BLaER1 (cell line): ENCODE data around the gene STPG4.

Experiments used
- H3K27ac ChIP-seq: shearing (Covaris generic); formaldehyde crosslinking; 2 replicates; pipeline ENCODE4 v1.8.1; 2022
- H3K27me3 ChIP-seq: shearing (Covaris generic); formaldehyde crosslinking; 2 replicates; pipeline ENCODE4 v1.8.1; 2022
- H3K36me3 ChIP-seq: shearing (Covaris generic); formaldehyde crosslinking; 2 replicates; pipeline ENCODE4 v1.8.1; 2022
- H3K4me1 ChIP-seq: shearing (Covaris generic); formaldehyde crosslinking; 2 replicates; pipeline ENCODE4 v1.8.1; 2022
- H3K4me2 ChIP-seq: shearing (Covaris generic); formaldehyde crosslinking; 2 replicates; pipeline ENCODE4 v1.8.1; 2022
- H3K4me3 ChIP-seq: shearing (Covaris generic); formaldehyde crosslinking; 2 replicates; pipeline ENCODE4 v1.8.1; 2022
- H3K9ac ChIP-seq: shearing (Covaris generic); formaldehyde crosslinking; 2 replicates; pipeline ENCODE4 v1.8.1; 2022
- H3K9me3 ChIP-seq: shearing (Covaris generic); formaldehyde crosslinking; 2 replicates; pipeline ENCODE4 v1.8.1; 2022
- H4K20me1 ChIP-seq: shearing (Covaris generic); formaldehyde crosslinking; 2 replicates; pipeline ENCODE4 v1.8.1; 2022
- Cebpa-rat ChIP-seq: shearing (Covaris generic); IDR thresholded peaks from 2 replicates; pipeline ENCODE4 v1.8.1; 2022

Gene STPG4

DNA sequence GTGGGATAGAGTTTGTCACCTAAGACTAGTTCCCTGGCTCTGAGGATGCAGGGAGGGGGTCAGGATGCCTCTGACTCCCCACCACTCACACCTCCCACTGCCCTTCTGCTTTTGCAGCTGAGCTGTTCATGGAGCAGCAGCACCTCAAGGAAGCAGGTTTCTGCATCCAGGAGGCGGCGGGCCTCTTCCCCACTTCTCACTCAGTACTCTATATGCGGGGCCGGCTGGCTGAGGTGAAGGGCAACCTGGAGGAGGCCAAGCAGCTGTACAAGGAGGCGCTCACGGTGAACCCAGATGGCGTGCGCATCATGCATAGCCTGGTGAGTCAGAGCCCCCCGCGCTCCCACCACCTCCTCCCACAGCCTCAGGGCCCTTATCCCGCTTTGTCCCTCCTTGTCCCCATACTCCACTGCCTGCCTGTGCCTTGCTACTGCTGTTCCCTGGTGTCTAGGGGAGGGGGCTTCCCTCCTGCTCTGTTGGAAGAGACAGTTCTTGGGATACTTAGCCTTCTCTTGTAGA lies 94.4 kb downstream of the STPG4 start:
- Histone ChIP-seq H3K4me3 (no peak overlapping the region), H3K27me3 (no peaks in the 10 kb centered on the region), H3K4me1 (peaks cover 90% of the 10 kb centered on the region), H3K4me2 (no peak overlapping the region), H3K9me3 (no peaks in the 10 kb centered on the region), H4K20me1 (peaks cover 100% of the 10 kb centered on the region), H3K36me3 (peaks cover 73% of the 10 kb centered on the region), H3K9ac (no peak overlapping the region), H3K27ac (no peak overlapping the region)
- TF ChIP-seq Cebpa-rat = no peak

- peak overlapping the region; percentile 87 for H3K4me2 ChIP-seq
Observed at GRCh38 chr2:47058003-47058931, 96.8 kb downstream of the STPG4 start.

DNA sequence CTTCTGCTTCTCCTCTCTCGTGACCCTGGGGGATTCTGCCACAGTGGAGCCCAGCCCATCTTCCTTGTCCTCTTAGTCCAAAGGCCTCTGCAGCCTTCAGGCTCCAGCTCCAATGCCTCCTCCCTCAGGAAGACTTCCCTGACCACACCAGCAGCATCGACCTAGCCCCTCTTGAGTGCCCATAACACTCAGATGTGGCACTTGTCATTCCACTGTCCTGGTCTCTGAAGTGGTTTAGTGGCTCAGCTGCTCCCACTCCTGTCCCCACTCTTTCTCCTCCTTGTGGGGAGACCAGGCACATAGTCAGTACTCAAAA lies 97.5 kb downstream of the STPG4 start:
- peaks cover 73% of the 10 kb centered on the region for H3K36me3 ChIP-seq
- H3K27ac ChIP-seq = peak overlapping the region; percentile 85
- H3K27me3 ChIP-seq = no peaks in the 10 kb centered on the region
- H4K20me1 ChIP-seq = peaks cover 100% of the 10 kb centered on the region
- peak overlapping the region; percentile 68 for H3K9ac ChIP-seq
- no peaks in the 10 kb centered on the region for H3K9me3 ChIP-seq
- H3K4me1 ChIP-seq = peaks cover 94% of the 10 kb centered on the region
- TF ChIP-seq Cebpa-rat = no peak
- peak overlapping the region; percentile 53 for H3K4me3 ChIP-seq
- peak overlapping the region; percentile 87 for H3K4me2 ChIP-seq

More at GRCh38 chr2:47058003-47058931, 96.8 kb downstream of the STPG4 start:
- Histone ChIP-seq H3K4me1 (peaks cover 94% of the 10 kb centered on the region), H3K9me3 (no peaks in the 10 kb centered on the region), H3K27me3 (no peaks in the 10 kb centered on the region), H4K20me1 (peaks cover 100% of the 10 kb centered on the region), H3K4me3 (peak overlapping the region; percentile 53), H3K36me3 (peaks cover 73% of the 10 kb centered on the region), H3K27ac (peak overlapping the region; percentile 85), H3K9ac (peak overlapping the region; percentile 68)
- TF ChIP-seq Cebpa-rat = peak; percentile 79

- no peaks in the 10 kb centered on the region for H3K27me3 ChIP-seq
- peak overlapping the region; percentile 85 for H3K27ac ChIP-seq
- H3K4me1 ChIP-seq = peaks cover 94% of the 10 kb centered on the region
- H3K4me3 ChIP-seq = peak overlapping the region; percentile 53
- H4K20me1 ChIP-seq = peaks cover 100% of the 10 kb centered on the region
- peaks cover 73% of the 10 kb centered on the region for H3K36me3 ChIP-seq
- TF ChIP-seq Cebpa-rat = no peak
- H3K9ac ChIP-seq = peak overlapping the region; percentile 68
- peak overlapping the region; percentile 87 for H3K4me2 ChIP-seq
- no peaks in the 10 kb centered on the region for H3K9me3 ChIP-seq
Observed at GRCh38 chr2:47056868-47057686, 98.0 kb downstream of the STPG4 start.

GRCh38 chr2:47056374-47056773 lies 98.7 kb downstream of the STPG4 start:
- Histone ChIP-seq H4K20me1 (peaks cover 100% of the 10 kb centered on the region), H3K27me3 (no peaks in the 10 kb centered on the region), H3K9me3 (no peaks in the 10 kb centered on the region), H3K9ac (peak overlapping the region; percentile 68), H3K4me3 (peak overlapping the region; percentile 53), H3K36me3 (peaks cover 73% of the 10 kb centered on the region), H3K27ac (peak overlapping the region; percentile 85), H3K4me1 (peaks cover 94% of the 10 kb centered on the region), H3K4me2 (peak overlapping the region; percentile 87)
- no peak for TF ChIP-seq Cebpa-rat

- H3K4me2 ChIP-seq = peak overlapping the region; percentile 87
- no peak for TF ChIP-seq Cebpa-rat
- H3K27ac ChIP-seq = peak overlapping the region; percentile 85
- H3K4me1 ChIP-seq = peaks cover 89% of the 10 kb centered on the region
- peaks cover 100% of the 10 kb centered on the region for H4K20me1 ChIP-seq
- H3K27me3 ChIP-seq = no peaks in the 10 kb centered on the region
- no peak overlapping the region for H3K4me3 ChIP-seq
- no peaks in the 10 kb centered on the region for H3K9me3 ChIP-seq
- H3K9ac ChIP-seq = 0 out of 2 replicates have a peak overlapping the region, but pooled peaks have one; percentile 68
- H3K36me3 ChIP-seq = peaks cover 73% of the 10 kb centered on the region
Observed at GRCh38 chr2:47054868-47055267, 100.2 kb downstream of the STPG4 start.

DNA sequence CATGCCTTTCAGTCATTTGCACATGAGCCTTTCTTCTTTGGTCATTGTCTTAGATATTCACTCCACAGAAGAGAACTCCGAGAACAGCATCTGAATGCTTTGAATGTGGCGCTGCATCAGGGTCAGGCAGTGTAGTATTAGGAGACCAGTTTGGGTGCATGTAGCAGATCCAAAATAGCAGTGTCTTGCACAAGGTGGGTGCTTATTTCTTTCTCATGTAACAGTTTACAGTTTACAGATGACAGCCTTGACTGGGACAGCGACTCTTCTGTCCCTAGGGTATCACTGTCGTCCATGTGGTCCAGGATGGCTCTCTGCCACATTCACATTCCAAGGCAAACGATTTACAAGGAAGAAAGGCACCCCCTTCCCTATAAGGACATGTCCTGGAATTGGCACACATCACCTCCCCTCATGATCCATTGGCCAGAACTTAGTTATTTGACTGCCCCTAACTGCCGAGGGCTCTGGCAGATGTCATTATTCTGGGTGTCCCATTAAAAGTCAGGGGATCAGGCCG lies 101.0 kb downstream of the STPG4 start:
- Histone ChIP-seq H3K4me3 (no peak overlapping the region), H3K27ac (peak overlapping the region; percentile 85; the same call in 1 of the 2 replicates), H3K9me3 (no peaks in the 10 kb centered on the region), H3K36me3 (peaks cover 73% of the 10 kb centered on the region), H3K9ac (no peak overlapping the region), H3K4me1 (peaks cover 84% of the 10 kb centered on the region), H4K20me1 (peaks cover 100% of the 10 kb centered on the region), H3K4me2 (peak overlapping the region; percentile 87), H3K27me3 (no peaks in the 10 kb centered on the region)
- no peak for TF ChIP-seq Cebpa-rat

DNA sequence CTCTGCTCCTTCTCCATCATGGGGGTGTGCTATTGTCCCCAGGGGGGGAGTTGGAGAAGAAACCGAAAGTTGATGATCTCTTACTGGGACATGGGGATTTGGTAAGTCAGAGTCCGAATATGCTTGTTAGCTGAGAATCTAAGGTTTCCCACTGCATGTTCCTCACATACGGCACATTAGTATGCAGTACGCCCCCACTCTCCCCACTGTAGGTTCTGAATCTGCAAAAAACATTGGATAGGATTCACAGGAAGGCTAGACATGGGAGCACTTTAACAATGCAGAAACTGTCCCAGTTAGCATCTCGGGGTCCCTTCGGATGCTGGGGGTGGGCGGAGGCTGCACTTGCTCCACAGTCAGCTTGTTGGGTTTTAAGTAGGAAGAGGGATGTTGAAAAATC lies 102.3 kb downstream of the STPG4 start:
- Histone ChIP-seq H3K27ac (no peak overlapping the region), H3K4me3 (no peak overlapping the region), H3K9ac (no peak overlapping the region), H3K4me1 (peaks cover 84% of the 10 kb centered on the region), H3K27me3 (no peaks in the 10 kb centered on the region), H3K36me3 (peaks cover 83% of the 10 kb centered on the region), H3K4me2 (peak overlapping the region; percentile 87; the same call in 1 of the 2 replicates), H4K20me1 (peaks cover 100% of the 10 kb centered on the region), H3K9me3 (no peaks in the 10 kb centered on the region)
- TF ChIP-seq Cebpa-rat = no peak

GRCh38 chr2:47051562-47051961 lies 103.5 kb downstream of the STPG4 start:
- Histone ChIP-seq H3K9me3 (no peaks in the 10 kb centered on the region), H4K20me1 (peaks cover 100% of the 10 kb centered on the region), H3K4me1 (peaks cover 84% of the 10 kb centered on the region), H3K4me3 (no peak overlapping the region), H3K27me3 (no peaks in the 10 kb centered on the region), H3K36me3 (peaks cover 96% of the 10 kb centered on the region), H3K9ac (no peak overlapping the region), H3K27ac (no peak overlapping the region), H3K4me2 (no peak overlapping the region)
- TF ChIP-seq Cebpa-rat = no peak
